Measurements from ENCODE around the gene CARD11. TPM values are rescaled to one million over a fixed set of nuclear protein-coding genes. Genes with fewer than 3 reads are reported as not detected.
"Not testable (repeated sequence)": the region's sequence is repeated elsewhere in the genome, so short reads cannot be mapped to it uniquely, and the experiment has no call there.

Gene CARD11
- total RNA-seq, 3 donors from 2014 or later: 0.80 to 2.9 (median 2.0) TPM

- no peak for DNase-seq (ENCODE audit: low spot score in 2 of 2)
- intact Hi-C loops (cut with DNase I; ENCODE audit: low total_unique reads): no loop called here
- H3K4me1 ChIP-seq: no peaks in the 10 kb centered on the region
- no peak for TF ChIP-seq CTCF (IDR thresholded peaks at IDR 0.05)
- TF ChIP-seq POLR2AphosphoS5 (IDR thresholded peaks at IDR 0.05): no peak
- TF ChIP-seq POLR2A (IDR thresholded peaks at IDR 0.05): no peak
- H3K4me3 ChIP-seq: no peak overlapping the region
- H3K36me3 ChIP-seq: no peaks in the 10 kb centered on the region
- no peak overlapping the region for H3K27ac ChIP-seq
- H3K9me3 ChIP-seq: no peaks in the 10 kb centered on the region
- H3K27me3 ChIP-seq: peaks cover 0 to 21% of the 10 kb centered on the region in 2 donors
Observed at GRCh38 chr7:3039787-3040186, 3.9 kb downstream of the CARD11 start.

- H3K4me3 ChIP-seq; H3K27me3 ChIP-seq; H3K9me3 ChIP-seq; H3K4me1 ChIP-seq; H3K27ac ChIP-seq; H3K36me3 ChIP-seq; intact Hi-C loops (cut with DNase I; ENCODE audit: low total_unique reads); DNase-seq (ENCODE audit: low spot score in 2 of 2): not testable (repeated sequence)
Observed at GRCh38 chr7:3038011-3038410, 5.7 kb downstream of the CARD11 start.

- H3K27me3 ChIP-seq: peaks cover 0 to under 1% of the 10 kb centered on the region in 2 donors
- no peaks in the 10 kb centered on the region for H3K36me3 ChIP-seq
- no peak for TF ChIP-seq POLR2AphosphoS5 (IDR thresholded peaks at IDR 0.05)
- TF ChIP-seq CTCF (IDR thresholded peaks at IDR 0.05): no peak
- TF ChIP-seq POLR2A (IDR thresholded peaks at IDR 0.05): no peak
- peak in 1 of 2 donors; percentile 19 for DNase-seq (ENCODE audit: low spot score in 2 of 2)
- H3K4me3 ChIP-seq: no peak overlapping the region
- H3K4me1 ChIP-seq: no peaks in the 10 kb centered on the region
- H3K9me3 ChIP-seq: no peaks in the 10 kb centered on the region
- intact Hi-C loops (cut with DNase I; ENCODE audit: low total_unique reads): no loop called here
- H3K27ac ChIP-seq: no peak overlapping the region
Observed at GRCh38 chr7:3037259-3037658, 6.4 kb downstream of the CARD11 start.

GRCh38 chr7:3034591-3035150 is 9.0 kb downstream of the CARD11 start:
- Histone ChIP-seq H3K27me3 (no peaks in the 10 kb centered on the region), H3K4me3 (no peak overlapping the region), H3K36me3 (no peaks in the 10 kb centered on the region), H3K9me3 (no peaks in the 10 kb centered on the region), H3K27ac (no peak overlapping the region), H3K4me1 (no peaks in the 10 kb centered on the region)
- DNase-seq (ENCODE audit: low spot score in 2 of 2): no peak
- no peak for TF ChIP-seq CTCF (IDR thresholded peaks at IDR 0.05)
- no peak for TF ChIP-seq POLR2AphosphoS5 (IDR thresholded peaks at IDR 0.05)
- no peak for TF ChIP-seq POLR2A (IDR thresholded peaks at IDR 0.05)
- intact Hi-C loops (cut with DNase I; ENCODE audit: low total_unique reads): no loop called here

GRCh38 chr7:3033581-3033980 is 10.1 kb downstream of the CARD11 start:
- intact Hi-C loops (cut with DNase I; ENCODE audit: low total_unique reads): no loop called here
- Histone ChIP-seq H3K36me3 (no peaks in the 10 kb centered on the region), H3K4me3 (no peak overlapping the region), H3K4me1 (no peaks in the 10 kb centered on the region), H3K9me3 (no peaks in the 10 kb centered on the region), H3K27me3 (no peaks in the 10 kb centered on the region), H3K27ac (no peak overlapping the region)
- no peak for TF ChIP-seq POLR2AphosphoS5 (IDR thresholded peaks at IDR 0.05)
- no peak for TF ChIP-seq CTCF (IDR thresholded peaks at IDR 0.05)
- no peak for TF ChIP-seq POLR2A (IDR thresholded peaks at IDR 0.05)
- DNase-seq (ENCODE audit: low spot score in 2 of 2): no peak

GRCh38 chr7:3033136-3033535 is 10.5 kb downstream of the CARD11 start:
- DNase-seq (ENCODE audit: low spot score in 2 of 2): peak in 1 of 2 donors; percentile 3
- H3K9me3 ChIP-seq: no peaks in the 10 kb centered on the region
- intact Hi-C loops (cut with DNase I; ENCODE audit: low total_unique reads): no loop called here

More at GRCh38 chr7:3033136-3033535, 10.5 kb downstream of the CARD11 start:
- Histone ChIP-seq H3K27me3 (no peaks in the 10 kb centered on the region), H3K4me1 (no peaks in the 10 kb centered on the region), H3K27ac (no peak overlapping the region), H3K36me3 (no peaks in the 10 kb centered on the region), H3K4me3 (no peak overlapping the region)
- TF ChIP-seq POLR2A (IDR thresholded peaks at IDR 0.05) (no peak), CTCF (IDR thresholded peaks at IDR 0.05) (no peak), POLR2AphosphoS5 (IDR thresholded peaks at IDR 0.05) (no peak)
